Measurements from ENCODE around the gene NR2F1-AS1.

NR2F1-AS1 gene

DNA sequence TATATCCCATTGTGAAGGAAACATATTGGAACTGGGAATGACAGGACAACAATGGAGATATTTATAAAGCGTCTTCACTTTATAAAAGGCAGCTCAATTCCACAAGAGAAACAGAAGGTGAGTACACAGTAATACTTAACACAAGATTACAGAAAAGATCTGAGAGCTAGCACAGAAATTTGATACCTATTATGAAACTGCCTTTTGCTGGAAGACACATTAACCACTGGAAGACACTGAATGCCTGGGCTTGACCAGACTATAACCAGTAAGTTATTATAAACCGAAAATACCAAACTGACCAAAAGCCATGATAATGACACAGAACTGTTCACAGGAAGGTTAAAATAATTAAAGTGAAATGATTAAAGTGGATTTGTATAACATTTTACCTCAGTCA lies 195.4 kb downstream of the NR2F1-AS1 start:
- DNase-seq (ENCODE audit: low read depth): peak; percentile 88

DNA sequence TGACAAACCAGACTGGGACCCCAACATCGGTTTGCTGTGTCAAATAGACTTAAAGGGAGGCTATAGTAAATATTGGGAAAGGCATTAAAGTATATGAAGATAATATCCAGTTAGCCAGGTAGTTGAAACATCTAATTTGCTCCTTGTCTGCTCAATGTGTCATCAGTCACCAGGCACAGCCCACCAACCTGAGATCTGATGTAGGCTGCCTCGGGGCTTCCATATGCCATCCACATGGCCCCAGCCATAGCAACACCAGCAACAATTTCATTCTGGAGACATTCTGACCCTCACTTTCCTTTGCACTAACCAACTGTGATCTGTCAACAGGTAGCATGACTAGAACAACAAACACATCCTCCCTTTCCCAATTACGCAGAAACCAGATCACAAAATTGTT lies 196.0 kb downstream of the NR2F1-AS1 start:
- DNase-seq (ENCODE audit: low read depth): no peak

DNA sequence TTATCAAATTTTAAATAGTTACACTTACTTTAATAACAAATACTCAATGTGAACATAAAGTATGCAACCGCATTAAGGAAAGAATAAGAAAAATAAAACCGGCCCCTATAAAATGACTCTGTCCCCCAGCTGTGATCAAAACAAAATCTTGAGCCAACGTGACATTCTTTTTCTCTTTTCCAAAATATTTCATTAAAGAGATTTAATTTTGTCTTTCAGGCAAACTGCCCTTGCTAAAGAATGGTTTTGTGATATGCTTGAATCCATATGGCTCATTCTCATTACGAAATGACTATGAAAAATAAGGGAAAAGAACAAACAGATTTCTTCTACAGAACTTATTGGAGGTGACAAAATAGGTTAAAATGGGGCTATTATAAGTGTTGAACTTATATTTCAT lies 197.0 kb downstream of the NR2F1-AS1 start:
- DNase-seq (ENCODE audit: low read depth): no peak

GRCh38 chr5:93382188-93382825 lies 198.7 kb downstream of the NR2F1-AS1 start:
- no peak for DNase-seq (ENCODE audit: low read depth)

DNA sequence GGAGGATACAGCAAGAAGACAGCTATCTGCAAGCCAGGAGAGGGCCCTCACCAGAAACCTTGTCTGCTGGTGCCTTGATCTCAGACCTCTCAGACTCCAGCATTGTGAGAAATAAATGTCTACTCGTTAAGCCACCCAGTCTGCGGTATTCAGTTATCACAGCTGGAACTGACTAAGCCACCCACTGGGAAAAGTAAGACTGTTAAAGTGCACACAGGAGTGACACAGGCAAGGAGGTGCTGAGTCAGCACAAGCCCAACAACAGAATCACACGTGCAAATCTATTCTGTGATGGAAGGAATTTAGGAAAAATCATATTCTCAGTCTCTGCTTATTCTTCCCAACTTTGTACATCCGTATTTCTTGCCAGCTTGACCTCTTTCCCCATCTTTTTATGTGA lies 200.0 kb downstream of the NR2F1-AS1 start:
- peak; percentile 39 for DNase-seq (ENCODE audit: low read depth)

- peak; percentile 86 for DNase-seq (ENCODE audit: low read depth)
These were observed 202.9 kb downstream of the NR2F1-AS1 start for GRCh38 chr5:93378073-93378472.

- no peak for DNase-seq (ENCODE audit: low read depth)
These were observed 209.1 kb downstream of the NR2F1-AS1 start for GRCh38 chr5:93371893-93372292.

DNA sequence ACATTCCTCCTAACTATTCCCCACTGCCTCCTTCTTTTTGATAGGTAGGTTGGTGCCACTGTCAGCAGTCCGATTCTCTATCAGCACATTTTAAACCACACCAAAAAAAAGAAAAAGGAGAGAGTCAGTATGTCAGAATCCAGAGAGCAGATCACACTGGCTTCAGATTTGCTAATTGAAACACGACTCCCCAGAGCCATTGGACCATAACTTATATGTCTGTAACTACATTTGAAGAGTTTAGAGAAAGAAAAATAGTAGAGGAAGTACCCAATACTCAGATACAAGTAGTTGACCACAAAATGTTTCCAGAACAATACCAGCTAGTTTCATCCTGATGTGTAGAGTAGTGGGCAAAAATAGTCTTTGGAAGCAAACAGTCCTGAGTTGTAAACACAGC lies 216.6 kb downstream of the NR2F1-AS1 start:
- DNase-seq (ENCODE audit: low read depth): no peak

DNA sequence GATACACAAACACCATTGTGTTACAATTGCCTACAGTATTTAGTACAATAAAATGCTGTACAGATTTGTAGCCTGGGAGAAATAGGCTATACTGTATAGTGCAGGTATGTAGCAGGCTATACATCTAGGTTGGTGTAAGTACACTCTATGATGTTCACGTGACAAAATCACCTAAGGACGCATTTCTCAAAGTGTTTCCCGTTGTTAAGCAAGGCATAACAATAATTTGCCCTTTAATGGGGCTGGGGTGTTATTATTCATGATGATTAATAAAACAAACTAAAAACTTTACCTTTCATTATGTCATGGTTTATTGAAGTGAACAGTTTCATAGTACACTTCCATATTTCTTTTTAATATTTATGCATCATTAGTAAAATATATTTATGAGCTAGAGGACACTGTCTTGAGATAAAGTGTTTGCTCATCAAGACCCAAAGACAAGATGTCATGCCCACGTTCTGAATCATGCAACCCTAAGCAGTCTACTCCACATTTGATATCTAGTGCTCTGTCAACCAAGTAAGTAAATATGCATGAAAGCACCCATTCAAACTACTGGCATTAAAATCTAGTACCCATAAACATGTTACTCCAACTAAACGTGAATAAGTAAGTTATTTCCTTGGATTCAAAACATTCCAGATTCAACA lies 220.5 kb downstream of the NR2F1-AS1 start:
- DNase-seq (ENCODE audit: low read depth): peak; percentile 61

DNA sequence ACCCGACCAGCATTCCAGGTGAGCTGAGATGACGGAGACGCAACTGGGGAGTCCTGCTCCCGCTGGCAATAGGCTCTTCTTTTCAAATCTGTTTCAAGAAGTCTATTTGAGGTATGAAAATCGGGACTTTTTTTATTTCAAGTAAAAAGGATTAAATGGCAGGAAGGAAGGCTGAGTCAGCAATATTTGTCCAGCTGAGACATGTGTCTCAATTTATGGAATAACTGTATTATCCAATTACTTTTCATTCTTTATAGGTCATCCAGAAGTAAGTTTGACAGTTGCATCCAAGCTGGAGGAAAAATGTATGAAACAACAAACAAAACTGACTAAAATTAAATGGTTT lies 221.1 kb downstream of the NR2F1-AS1 start:
- peak; percentile 64 for DNase-seq (ENCODE audit: low read depth)

All from iris pigment epithelial cell (primary cell).